ENCODE measurements around the gene CARHSP1.
A peak's percentile ranks its signal among the peaks of the same experiment; 100 is the strongest.
"Not testable (repeated sequence)": the region's sequence is repeated elsewhere in the genome, so short reads cannot be mapped to it uniquely, and the experiment has no call there.

Gene CARHSP1

DNA sequence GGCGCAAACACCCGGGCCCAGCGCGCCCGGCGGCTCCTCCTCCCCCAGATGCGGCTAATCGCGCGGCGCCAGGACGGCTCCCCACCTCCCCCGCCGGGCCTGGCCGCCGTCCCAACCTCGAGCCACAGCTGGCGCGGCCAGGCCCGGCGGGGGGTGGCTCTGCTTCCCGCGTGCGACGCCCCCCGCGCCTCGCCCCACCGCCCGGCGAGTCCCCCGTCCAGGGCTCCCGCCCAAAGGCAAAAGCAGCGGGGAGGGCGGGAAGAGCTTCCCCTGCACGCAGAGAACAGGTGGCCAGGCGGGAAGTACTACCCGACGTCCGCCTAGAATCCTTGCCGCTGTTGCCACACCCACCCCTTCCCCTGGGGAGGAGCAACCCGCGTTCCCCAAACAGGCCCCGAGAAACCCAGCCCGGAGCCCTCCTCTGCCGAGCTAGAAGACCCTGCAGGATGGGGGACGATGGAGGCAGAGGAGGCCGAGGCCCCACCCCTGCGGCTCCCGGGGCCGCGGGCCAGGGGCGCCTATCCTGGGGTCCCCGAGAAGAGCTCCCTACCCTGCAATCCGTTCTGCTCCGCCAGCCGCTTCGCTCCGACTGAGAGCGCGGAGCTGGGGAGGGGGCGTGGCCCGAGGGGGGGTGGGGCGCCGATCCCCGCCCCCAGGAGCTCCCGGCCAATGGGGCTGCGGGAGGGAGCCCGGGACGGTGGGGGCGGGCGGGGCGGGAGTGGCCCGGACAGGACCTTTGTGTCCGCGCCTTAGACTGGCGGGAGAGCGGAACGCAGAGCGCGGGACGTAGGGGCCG, at the start of gene CARHSP1:
Gene CARHSP1 (minus strand): TSS at position 591 of the 796 bp plus-strand sequence. CDS start 9,678 bp downstream, outside the sequence.
- peak; percentile 91 for DNase-seq (ENCODE audit: low read depth)

- not testable (repeated sequence) for DNase-seq (ENCODE audit: low read depth)
Measured at GRCh38 chr16:8917336-8917735, 48.5 kb upstream of the CARHSP1 start.

DNA sequence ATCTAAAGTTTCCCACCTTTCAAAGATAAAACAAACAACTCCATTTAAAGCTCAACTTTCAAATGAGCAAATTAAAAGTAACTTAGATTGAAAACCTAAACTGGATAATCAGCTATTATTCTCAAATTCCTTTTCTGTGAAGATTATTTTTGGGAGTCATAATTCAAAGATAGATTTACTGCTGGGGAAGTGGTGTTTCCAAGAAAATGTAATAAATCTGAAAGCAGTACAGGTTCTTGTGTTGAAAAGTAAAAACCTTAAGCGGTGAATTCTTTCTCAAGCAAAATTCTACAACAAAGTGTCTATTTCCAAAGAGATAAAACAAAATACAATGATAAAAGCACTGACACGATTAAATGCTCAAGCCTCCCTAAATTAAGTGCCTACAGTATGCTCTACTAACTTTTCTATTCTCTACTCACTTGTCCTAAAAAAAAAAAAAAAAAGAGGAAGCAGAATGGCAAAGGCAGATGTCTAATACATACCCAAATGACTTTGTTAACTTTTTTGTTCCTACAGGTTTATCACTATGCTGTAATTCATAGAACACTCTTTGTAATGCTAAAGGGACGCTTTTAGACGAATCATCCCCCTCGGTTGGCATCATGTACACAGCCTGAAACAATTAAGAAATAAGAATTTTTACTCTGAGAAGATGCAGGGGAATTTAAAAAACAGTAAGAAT, 47.9 kb upstream of the CARHSP1 start:
- no peak for DNase-seq (ENCODE audit: low read depth)

DNA sequence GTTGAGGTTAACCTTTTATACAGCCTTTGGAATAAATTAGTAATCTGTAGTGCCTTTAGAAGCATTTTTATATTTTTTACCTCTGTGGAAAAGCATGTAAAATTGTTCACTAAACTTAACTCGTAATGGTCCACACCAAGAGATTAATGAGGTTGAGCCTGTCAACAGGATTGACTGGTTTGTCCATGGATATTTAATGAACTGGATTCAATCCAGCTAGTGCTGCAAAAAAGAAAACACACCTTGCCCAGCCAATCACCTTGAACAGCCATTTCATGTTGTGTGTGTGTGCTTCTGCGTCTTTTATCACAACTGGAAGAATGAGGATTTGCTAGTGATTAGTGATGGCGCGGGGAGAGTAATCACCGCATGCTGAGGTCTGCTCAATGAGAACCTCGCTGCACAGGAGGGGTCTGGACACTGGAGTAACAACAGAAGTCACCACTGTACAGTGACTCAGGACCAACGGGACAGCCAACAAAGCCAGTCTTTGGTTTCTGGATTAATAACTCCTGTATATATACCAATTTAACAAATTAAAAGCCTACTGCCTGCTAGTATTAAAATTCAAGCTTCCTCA, 47.0 kb upstream of the CARHSP1 start:
- no peak for DNase-seq (ENCODE audit: low read depth)

DNA sequence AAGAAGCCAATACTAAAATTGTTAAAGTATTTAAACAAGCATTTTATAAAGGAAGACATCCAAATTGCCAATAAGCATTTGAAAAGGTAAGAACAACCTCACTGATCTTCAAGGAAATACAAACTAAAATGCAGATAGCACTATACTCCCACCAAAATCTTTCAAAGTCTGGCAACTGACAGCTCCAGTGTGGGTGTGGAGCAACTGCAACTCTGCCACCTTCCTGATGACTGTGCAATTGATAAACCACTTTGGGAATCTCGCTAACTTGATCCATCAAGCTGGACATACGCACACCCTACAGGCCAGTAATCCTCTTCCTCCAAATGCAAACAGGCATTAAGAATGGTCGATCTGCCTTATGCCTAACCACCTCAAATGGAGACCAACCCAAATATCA, 45.3 kb upstream of the CARHSP1 start:
- DNase-seq (ENCODE audit: low read depth): no peak

DNA sequence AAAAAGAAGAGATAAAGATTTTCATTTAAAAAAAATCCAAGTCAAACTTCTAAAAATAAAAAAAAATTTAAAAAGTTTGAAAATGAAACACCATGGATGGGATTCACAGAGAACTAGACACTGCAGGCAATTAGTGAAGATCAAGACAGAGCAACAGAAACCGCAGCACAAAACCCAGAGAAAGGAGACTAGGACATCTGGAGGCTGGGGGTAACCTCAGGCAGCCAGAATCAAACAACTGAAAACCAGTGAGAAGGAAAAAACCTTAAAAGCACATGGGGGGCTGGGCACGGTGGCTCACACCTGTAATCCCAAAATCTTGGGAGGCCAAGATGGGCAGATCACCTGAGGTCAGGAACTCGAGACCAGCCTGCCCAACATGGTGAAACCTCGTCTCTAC, 44.0 kb upstream of the CARHSP1 start:
- no peak for DNase-seq (ENCODE audit: low read depth)

DNA sequence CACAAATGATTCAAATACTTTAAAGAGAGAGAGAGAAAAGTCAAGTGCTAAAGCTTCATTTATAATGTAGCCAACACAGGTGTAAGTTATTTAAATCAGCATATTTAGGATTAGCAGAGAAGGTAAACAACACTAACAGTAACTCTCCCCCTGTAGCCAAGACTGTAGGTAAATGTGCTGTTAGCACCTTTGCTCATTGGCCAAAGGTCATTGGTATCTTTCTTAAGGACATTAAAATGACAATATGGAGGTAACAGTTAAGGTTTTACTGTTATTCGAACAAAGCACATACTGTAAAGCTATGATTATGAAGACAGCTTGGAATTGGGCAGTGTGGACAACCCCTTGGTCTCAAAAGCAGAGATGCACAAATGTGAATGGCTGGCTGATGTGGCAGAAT, 42.0 kb upstream of the CARHSP1 start:
- DNase-seq (ENCODE audit: low read depth): no peak

GRCh38 chr16:8908810-8909468, 40.1 kb upstream of the CARHSP1 start:
- no peak for DNase-seq (ENCODE audit: low read depth)

DNA sequence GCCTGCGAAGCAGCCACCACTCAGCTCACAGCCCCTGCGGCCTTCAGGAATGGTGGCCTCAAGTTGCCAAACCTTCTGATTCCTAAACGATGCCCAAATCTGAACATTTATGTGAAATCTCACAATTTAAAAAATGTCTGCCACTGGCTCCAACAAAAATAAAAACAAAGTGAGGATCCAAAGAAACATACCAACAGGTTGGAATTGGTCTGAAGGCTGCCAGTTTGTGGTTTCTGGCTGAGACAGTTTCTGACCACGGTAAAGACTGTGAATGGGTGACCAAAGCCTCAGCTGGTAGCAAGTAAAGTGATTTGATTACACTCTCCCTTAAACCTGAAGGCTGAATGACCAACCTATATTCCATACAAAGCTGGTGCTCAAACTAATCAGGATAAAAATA, 38.3 kb upstream of the CARHSP1 start:
- no peak for DNase-seq (ENCODE audit: low read depth)

- no peak for DNase-seq (ENCODE audit: low read depth)
Measured at GRCh38 chr16:8905795-8906591, 37.2 kb upstream of the CARHSP1 start.

DNA sequence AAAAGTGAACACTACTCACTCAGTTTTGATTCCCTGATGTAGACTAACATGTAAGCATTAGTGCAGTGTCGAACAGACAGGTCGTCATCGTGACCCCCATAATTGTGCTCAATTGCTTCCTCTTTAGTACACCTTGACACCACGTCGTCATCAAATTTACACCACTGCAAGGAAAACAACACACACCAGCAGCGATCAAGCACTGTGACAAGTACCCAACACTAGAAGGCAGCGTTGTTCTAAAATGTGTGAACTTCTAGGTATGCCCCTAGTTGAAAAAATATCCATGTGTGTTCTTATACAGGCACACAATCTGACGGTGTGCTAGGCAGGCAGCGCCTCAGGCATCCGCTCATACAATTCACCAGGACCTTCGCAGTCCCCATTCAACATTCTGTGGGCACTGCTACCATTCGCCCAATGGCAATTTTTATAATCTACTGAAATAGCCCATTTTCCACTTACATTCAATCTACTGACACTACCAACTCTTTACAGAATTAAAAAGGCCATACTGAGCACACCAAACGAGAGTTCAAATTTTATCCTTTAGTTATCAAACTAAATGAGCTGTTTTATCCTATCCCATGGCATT, 36.5 kb upstream of the CARHSP1 start:
- peak; percentile 44 for DNase-seq (ENCODE audit: low read depth)

GRCh38 chr16:8904018-8904430, 35.2 kb upstream of the CARHSP1 start:
- DNase-seq (ENCODE audit: low read depth): no peak

- DNase-seq (ENCODE audit: low read depth): no peak
Measured at GRCh38 chr16:8903004-8903403, 34.2 kb upstream of the CARHSP1 start.

- DNase-seq (ENCODE audit: low read depth): no peak
Measured at GRCh38 chr16:8901320-8901861, 32.6 kb upstream of the CARHSP1 start.

GRCh38 chr16:8900343-8900742, 31.5 kb upstream of the CARHSP1 start:
- no peak for DNase-seq (ENCODE audit: low read depth)

GRCh38 chr16:8899709-8900317, 31.0 kb upstream of the CARHSP1 start:
- no peak for DNase-seq (ENCODE audit: low read depth)

DNA sequence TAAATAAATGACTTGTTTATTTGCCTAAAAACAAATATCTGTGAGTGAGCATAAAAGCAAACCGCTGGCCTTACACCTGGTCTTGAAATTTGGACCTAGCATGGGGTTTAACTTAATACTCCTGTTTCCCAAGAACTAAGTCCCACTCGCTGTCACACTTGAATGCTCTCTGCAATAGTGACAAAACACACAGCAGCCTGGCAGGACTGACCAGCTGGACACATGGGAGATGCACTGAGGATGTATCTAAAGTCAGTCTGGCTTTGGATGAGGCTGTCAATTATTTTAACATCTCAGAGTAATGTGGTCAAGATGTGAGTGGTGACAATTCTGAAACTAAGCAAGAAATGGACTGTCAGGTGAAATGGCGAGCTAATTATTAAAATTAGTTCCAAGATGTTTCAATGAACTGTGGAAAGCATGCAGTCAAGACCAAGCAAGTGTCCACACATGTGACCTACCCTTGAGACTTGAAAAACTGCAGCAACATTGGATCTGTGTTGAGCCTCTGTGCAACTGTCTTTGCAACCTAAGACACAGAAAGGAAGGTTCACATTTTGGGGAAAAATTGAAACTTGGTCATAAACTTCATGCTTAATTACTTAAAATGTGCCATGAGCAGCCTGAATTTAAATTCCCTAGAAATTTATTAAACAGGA, 30.0 kb upstream of the CARHSP1 start:
- no peak for DNase-seq (ENCODE audit: low read depth)

DNA sequence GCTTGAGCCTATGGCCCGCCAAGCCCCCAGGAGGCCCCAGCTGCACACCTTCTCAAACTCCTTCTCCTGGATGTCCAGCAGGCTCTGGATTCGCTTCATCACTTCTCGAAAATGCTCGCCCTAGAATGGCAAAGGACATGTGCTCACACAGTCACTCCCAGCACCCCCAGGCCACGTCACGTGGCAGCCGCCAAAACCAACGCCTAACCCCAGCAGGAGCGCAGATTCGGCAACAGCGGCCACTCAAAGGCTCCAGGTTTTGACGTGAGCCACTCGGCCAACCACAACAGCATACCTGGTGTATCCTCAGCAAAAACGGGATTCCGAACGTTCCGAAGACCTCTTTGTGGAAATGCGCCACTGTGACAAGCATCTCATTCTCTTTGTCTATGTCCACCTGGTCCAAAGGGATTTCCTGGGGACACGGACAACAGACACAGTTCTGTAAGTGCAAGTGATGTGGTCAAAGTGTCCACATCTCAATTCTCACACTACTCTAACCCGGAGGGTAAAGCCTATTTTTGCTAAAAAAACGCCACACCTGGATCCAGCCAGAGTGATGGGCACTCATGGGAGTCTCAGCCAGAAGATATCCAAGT, 26.0 kb upstream of the CARHSP1 start:
- no peak for DNase-seq (ENCODE audit: low read depth)

DNA sequence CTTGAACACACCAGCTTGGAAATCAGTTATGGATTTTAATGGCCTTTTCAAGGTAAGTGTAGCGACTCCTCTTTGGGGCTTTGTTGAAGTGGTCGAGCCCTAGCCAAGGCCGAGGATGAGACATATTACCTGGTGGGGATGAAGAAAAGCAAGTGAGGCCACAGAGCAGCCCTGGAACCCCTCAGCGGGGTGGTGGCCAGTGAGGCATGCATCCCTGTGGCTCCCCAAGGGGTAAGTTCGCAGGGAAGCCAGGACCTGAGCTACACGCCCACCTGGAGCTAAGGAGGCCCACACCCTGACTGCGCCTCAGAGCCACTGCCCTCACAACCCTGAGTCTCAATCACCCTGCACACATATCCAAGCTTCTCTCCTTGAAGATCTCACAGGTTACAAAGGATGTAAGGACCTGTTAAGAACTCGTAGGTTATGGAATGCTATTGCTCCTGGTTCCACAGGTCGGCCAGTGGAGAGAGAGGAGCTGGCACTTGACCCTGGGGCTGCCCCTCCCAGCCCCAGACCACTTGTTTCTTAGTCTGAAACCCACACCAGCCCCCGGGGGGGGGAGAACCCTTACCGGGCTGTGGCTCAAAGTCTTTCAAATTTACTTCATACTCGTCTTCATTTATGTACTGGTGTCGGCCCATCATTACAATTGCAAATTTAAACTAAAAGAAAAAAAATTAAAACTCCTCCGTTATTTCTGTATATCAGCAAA, 25.3 kb upstream of the CARHSP1 start:
- DNase-seq (ENCODE audit: low read depth): no peak
